TTC549 (cell line): ENCODE measurements around the gene NSMCE1.
A peak's percentile ranks its signal among the peaks of the same experiment; 100 is the strongest.
"Not testable (repeated sequence)": the region's sequence is repeated elsewhere in the genome, so short reads cannot be mapped to it uniquely, and the experiment has no call there.

ENCODE experiments used
- FAIRE-seq: peaks from 2 replicates; lab custom pipeline; 2012; peaks lifted over from hg19 to GRCh38; lab: Jason Lieb, UNC

NSMCE1 gene

GRCh38 chr16:27214084-27214961 is 54.2 kb downstream of the NSMCE1 start:
- no peak for FAIRE-seq

- no peak for FAIRE-seq
Observed at GRCh38 chr16:27211026-27211425, 57.5 kb downstream of the NSMCE1 start.

- no peak for FAIRE-seq
Observed at GRCh38 chr16:27210174-27210573, 58.4 kb downstream of the NSMCE1 start.

GRCh38 chr16:27209591-27209990 is 59.0 kb downstream of the NSMCE1 start:
- FAIRE-seq = no peak

GRCh38 chr16:27208796-27209195 is 59.8 kb downstream of the NSMCE1 start:
- no peak for FAIRE-seq

- FAIRE-seq = no peak
Observed at GRCh38 chr16:27208081-27208680, 60.4 kb downstream of the NSMCE1 start.

GRCh38 chr16:27207121-27207520 is 61.5 kb downstream of the NSMCE1 start:
- not testable (repeated sequence) for FAIRE-seq

GRCh38 chr16:27205423-27206065 is 63.0 kb downstream of the NSMCE1 start:
- no peak for FAIRE-seq

- no peak for FAIRE-seq
Observed at GRCh38 chr16:27204312-27204915, 64.2 kb downstream of the NSMCE1 start.

- peak; percentile 56 for FAIRE-seq
Observed at GRCh38 chr16:27203507-27204311, 64.9 kb downstream of the NSMCE1 start, which contains the start of gene KDM8. TSS of gene KDM8 (plus strand) at chr16:27203526. CDS start at chr16:27210124, 6,598 bp downstream.

- FAIRE-seq = no peak
Observed at GRCh38 chr16:27202923-27203506, 65.6 kb downstream of the NSMCE1 start.

GRCh38 chr16:27200914-27201313 is 67.7 kb downstream of the NSMCE1 start:
- not testable (repeated sequence) for FAIRE-seq

GRCh38 chr16:27199736-27200135 is 68.8 kb downstream of the NSMCE1 start:
- FAIRE-seq = no peak

GRCh38 chr16:27199235-27199586 is 69.4 kb downstream of the NSMCE1 start:
- FAIRE-seq = no peak

GRCh38 chr16:27198451-27199234 is 69.9 kb downstream of the NSMCE1 start:
- FAIRE-seq = no peak

GRCh38 chr16:27197004-27197403 is 71.6 kb downstream of the NSMCE1 start:
- FAIRE-seq = no peak

- FAIRE-seq = no peak
Observed at GRCh38 chr16:27195941-27196595, 72.5 kb downstream of the NSMCE1 start.

GRCh38 chr16:27195076-27195741 is 73.4 kb downstream of the NSMCE1 start:
- no peak for FAIRE-seq

- FAIRE-seq = no peak
Observed at GRCh38 chr16:27193300-27193990, 75.1 kb downstream of the NSMCE1 start.
